Stimulated activated CD4-positive, alpha-beta T cell treated with anti-CD3 and anti-CD28 coated beads, Interleukin-2, amount 100 ng/mL, for 4 hours (primary cell): ENCODE results near the gene MN1.

Experiments
- DNase-seq: peaks from one replicate; pipeline ENCODE4 v3.0.0-alpha.2; 2020; ENCODE audit warnings: low read depth

Gene MN1

DNA sequence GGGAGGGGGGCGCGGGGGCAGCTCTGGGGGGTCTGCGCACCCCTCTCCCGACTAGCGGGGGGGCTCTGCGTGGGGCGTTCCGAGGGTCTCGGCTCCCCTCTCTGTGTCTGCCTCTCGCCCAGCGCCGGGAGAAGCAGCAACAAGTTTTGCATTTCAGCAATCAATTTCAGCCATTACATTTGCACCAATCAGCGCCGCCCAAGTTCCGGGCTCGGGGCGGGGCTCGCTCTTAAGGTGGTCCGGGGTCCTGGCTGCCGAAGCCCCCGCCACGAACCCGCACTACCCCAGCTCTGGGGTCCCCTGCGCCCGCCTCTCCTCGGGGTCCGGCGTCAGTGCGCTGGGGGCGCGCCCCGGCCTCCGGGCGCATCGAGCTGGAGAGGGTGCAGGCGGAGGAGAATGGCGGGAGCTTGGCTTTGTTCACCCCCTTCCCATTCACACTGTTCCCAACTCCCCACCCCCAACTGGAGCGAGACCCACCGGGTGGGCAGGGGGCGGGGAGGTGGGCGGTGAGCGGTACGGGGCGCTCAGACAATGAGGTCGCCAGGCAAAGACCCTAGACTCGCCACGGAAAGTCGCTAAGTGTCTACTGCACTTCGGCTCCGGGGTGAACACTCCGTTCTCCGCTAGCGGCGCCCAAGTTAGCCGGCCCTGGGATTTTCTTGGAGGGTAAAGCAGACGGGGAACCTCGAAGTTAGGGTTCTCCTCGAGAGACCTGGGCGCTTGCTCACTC, at the start of gene MN1:
MN1 (minus strand) TSS at position 141 of the 730 bp plus-strand sequence. CDS start 1,213 bp downstream, outside the sequence.
- DNase-seq = peak; percentile 39

DNA sequence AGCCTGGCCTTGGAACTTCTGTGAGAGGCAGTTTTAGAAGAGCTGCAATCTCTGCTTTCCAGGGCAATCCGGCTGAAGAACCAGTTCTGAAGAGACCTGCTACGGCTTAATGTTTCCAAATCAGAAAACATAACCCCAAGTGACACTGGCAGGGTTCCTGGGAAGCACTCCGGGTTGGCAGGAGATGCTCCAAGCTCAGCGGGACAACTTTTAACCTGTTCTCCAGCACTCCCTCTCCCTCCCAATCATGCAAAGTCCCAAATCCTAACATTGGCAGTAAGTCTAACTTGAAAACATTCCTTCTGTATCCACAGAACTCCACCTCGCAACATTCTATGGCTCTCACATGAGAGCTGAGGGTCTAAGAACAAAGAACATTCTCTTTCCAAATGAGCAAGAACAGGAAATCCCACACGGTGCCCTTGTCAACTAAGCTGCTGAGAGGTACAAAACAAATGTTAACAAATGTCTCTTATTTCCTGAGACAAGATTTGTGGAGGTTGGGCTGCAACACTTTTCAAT, 48.5 kb upstream of the MN1 start:
- DNase-seq = no peak

DNA sequence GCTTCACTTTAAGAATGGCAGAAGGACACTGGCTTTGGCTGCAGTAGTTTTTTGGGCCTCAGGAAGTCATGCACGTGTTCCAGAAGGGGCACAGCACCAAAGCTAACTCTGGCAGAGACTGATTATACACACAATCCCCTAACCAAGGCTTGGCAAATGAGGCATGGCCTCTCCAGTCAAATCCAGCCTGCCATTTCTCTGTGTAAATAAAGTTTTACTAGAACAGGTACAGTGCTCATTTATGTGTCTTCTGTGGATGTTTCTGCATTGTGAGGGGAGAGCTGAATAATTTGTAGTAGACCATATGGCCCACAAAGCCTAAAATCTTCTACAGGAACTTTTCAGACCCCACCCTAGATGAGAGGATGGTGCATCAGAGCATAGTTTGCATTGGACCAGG, 46.4 kb upstream of the MN1 start:
- no peak for DNase-seq

DNA sequence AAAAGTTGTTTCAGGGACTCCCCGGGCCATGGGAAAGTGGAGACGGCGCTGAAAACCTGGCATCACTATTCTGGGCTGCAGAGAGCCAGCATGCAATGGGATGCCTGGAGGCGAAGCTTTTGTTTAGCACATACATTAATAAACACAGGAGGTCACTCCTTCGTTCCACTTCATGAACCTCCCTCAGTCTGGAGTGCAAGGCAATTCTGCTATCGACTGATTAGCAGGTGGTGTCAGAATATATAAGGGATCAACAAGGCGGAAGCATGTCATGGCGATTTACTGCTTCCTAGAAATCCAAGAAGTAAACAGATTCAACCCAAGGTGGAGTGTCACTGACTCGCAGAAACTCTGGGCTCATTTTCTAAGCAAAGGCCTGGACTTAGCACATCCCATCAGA, 45.4 kb upstream of the MN1 start:
- DNase-seq = no peak

DNA sequence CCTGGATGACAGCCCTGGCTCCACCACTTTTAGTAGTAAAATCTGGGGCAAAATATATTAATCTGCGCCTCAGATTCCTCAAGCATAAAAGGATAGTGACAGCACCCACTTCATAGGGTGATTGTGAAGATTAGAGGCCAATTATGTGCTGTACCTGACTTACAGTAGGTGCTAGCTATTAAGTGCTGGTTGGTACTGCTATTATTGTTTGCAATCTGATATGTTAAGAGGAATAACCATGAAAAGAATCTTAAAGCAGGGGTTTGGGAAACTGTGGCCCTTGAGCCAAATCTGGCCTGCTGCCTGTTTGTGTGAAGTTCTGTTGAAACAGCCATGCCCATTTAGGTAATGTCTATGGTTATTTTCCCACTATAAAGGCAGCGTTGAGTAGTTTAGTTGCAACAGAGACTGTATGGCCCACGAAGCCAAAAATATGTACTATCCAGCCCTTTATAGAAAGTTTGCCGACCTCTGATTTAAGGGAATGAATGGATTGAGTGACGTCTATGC, 44.7 kb upstream of the MN1 start:
- DNase-seq = no peak

DNA sequence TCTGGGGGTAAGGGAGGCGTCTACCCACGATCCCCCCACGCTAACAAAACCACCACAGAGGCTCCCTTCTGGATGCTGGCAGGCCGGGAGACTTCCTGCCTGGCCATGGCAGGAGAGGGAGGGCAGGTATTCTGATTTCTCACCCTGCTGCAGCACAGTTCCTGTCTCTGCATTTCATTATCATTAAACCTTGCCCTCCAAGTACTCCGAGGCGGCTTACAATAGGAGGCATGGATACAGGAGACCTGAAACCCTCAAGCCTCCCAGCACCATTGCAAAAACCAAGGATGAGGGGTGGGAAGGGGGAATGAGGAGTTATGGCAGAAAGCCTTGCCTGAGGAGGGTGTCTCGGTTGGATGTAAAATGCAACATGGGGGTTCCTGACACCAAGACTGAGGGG, 44.1 kb upstream of the MN1 start:
- no peak for DNase-seq

DNA sequence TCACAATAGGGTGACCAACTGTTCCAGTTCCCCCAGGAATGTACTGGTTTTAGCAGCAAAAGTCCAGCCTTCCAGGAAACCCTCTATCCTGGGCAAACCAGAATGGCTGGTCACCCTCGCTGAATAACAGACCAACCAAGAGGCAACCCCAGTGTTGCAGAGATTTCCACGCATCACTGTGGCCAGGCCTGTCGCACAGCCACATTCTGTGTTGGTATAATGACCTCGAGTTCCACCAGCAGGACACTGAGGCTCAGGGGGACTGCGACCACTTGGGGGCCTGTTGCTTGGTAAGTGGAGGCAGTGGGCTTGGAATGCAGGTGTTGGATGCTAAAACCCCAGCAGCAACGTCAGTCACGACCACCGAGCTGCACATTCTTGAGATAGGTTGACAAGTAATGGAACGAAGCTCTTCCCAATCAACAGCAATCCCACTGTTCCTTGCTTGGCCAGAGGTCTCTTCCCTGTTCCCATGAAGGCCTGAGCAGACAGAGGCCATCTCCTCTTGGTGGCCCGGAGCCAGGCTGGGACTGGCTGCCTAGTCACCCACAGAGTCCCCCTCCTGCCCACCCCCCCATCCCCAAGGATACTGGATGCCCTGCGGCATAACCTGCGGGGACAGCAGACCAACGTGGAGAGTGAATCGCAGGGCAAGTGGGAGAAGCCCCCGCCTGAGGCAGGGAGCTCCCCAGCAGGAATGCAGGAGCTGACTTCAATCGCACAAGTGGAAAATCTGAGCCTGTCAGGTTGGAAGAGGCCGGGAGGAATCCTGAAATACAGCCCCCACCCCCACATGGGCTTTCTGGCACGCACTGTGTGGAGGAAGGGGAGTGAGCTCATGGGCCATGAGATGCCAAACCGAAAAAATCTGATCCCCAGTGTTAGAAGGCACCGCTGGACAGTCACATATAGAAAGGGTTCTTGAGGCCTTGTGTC, 43.4 kb upstream of the MN1 start:
- no peak for DNase-seq

DNA sequence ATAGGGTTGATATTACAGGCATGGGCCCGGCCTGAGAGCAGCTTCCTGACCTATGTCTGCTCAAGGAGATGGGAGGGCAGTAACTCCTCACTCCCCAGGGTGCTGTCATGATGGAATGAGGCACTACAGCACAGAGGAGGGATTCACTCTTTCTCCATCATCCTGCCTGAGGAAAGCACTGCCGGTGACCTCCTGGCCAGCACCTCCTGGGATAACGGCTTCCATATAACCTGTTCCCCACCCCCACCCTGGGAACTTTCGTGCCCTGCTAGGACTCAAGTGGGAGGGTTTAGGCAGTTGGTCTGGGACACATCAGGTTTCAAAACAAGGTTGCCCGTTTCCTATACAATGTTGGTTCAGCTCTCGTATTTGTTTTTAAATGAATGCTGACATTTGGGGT, 42.7 kb upstream of the MN1 start:
- DNase-seq = no peak

DNA sequence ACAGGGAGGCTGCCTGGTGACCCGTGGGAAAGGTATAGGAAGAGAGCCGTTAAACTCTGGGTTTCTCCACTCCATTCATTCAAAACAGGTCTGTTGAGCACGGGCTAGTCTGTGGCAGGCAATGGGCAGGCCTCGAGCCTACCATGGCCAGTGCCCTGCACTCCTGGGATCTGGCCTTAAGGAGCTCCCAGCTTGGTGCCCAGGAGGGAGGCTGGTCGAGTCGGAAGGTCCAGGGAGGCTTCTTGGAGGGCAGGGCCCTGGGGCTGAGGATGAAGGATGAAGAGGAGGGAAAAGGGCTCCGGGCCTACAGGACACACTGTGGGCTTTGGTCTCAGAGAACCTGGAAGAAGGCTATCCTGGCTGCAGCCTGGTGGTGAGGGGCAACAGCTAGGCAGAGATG, 41.9 kb upstream of the MN1 start:
- DNase-seq = no peak

DNA sequence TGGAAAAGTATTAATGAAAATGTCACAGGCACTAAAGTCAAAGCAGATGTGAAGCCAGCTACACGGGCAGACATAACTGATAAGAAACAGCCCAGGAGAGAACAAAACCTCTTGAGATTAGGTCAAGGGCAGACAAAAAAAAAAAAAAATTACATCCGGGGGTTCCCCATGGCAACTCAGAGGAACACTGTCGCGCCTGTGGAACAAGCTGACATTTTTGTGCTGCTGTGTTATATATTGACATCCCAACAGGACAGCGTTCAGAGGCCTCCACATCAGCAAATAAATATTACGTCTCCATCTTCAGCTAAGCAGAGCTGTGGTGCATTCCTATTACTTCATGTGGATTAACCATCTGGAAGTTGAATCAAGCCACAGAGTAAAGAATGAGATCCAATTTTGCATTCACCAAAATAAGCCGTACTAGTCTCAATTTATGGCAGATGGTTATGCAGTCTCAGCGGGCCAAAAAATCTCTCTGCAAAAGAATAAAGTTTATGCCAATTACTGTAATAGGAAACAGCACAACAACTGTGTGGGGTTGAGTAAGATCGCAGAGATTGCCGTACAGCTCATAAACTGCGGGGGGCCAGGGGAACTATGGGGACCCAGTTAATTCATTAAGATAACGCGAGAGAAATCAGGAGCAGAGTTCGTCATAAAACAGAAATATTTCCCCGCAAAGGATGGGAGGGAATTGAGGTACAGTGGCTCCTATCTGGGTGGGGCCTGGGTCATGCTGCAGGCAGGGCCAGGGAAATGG, 41.3 kb upstream of the MN1 start:
- DNase-seq = no peak

DNA sequence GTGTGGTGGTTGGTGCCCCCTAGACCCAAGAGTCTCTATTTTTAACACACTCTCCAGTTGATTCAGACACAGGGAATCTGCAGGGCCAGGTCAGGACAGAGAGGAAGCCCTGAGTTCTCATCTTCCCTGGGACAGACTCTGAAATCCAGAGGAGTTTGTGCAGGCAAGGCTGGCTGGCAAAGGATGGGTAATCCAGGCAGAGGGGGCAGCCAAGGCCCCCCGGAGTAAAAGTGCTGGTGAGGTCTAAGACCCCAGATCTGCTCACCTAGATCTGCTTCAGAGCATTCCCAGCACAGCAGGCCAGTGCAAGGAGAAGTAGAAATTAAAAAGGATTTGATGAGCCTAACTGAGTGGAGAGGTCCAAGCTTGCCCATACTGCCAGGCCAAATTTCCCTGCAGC, 40.6 kb upstream of the MN1 start:
- DNase-seq = no peak

DNA sequence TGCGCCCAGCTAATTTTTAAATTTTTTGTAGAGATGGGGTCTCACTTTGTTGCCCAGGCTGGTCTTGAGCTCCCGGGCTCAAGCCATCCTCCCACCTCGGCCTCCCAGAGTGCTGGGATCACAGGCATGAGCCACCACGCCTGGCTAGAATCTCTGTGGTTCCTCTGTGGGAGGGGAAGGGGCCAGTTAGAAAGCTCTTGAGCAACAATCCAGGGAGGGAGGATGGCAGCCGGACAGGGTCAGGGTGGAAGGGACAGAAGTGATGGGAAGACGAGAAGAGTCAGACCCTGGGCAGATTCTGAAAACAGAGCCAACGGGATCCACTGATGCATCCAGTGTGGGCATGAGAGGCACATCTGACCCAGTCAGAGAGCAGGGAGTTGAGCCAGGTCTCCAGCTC, 38.9 kb upstream of the MN1 start:
- no peak for DNase-seq

DNA sequence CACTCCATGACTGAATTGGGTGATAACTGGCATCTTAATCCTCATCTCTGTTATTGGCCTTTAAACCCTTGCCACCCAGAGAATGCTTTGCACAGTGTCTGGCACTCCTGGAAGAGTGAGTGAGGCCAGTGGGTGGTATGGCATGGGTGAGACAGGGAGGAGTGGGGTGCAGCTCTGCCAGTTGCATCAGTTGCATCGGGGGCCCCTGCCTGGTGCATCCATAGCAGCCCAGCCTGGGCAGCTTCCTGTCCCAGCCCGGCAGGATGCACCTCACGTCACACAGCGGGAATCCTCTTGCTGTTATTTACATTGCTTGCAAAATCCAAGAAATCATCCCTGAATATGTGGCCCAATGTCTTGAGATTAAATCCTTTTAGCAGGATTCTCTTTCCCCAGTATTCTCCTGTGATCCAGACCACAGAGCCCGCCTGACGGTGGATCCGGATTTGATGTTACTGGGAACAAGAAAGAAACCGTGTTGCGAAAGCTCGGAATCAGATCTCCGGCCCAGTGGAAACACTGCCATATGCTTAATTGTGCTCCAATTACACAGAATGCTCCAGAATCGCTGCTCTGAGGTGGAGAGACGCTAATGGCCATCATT, 37.6 kb upstream of the MN1 start:
- DNase-seq = no peak

DNA sequence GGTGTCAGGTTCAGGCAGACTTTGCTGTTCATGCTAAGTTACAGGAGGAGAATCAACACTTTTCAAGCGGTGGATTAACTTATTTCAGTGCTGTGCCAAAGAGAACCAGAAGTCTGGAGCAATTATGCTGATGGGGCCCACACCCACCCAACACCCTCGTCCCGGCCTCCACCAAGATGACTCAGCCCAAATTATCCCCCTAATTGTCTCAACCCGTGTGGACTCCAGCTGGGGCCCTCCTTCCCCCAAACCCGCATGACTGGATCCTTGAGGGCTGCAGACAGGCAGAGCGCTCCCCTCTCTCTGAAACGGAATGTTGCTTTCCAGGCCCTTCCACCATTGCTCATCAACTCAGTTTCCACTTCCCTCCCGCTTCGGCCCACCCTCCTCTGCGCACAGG, 34.6 kb upstream of the MN1 start:
- no peak for DNase-seq

DNA sequence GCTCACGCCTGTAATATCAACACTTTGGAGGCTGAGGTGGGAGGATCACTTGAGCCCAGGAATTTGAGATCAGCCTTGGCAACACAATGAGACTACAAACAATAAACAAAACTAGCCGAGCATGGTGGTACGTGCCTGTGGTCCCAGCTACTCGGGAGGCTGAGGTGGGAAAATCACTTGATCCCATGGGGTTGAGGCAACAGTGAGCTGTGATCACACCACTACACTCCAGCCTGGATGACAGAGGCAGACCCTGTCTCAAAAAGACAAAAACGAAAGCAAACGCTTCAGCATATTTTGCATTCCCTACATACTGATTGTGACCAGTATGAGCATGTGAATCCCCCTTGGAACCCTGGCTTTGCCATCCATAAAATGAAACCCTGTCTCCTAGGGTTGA, 33.9 kb upstream of the MN1 start:
- no peak for DNase-seq

DNA sequence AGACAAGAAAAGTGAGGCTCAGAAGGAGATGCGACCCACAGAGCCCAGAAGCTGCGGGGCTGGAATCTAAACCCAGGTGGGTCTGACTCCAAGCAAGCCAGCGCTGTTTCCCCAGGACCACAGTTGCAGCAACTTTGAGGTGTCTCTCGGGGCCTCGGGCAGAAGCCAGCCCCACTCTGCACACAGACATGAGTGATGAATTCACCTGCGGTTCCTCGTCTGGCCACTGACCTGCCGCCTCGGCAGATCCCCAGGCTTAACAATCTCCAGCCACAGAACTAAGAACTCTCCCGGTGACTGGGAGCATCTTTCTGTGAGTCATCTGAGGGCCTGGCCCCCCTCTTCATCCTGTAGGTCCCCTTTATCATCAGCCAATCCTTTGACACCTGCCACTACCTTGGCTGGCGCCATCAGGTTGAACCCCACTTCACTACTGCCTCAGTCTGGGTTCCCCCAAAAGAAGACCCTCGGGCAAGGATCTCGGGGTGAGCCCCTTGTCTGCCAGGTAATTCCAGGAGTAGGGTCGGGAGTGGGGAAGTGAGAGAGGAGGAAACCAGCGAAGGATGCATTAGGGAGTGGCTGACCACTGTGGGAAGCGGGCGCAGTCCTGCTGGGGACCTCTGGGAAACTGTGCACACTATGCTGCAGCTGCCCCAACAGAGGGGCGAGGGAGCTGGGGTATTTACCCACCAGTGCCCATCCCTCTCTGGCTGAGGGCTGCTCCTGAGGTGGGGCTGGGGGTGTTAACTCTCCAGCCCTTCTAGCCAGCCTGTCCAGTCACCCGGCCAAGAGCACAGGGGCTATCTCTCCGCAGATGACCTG, 33.0 kb upstream of the MN1 start:
- DNase-seq = no peak

DNA sequence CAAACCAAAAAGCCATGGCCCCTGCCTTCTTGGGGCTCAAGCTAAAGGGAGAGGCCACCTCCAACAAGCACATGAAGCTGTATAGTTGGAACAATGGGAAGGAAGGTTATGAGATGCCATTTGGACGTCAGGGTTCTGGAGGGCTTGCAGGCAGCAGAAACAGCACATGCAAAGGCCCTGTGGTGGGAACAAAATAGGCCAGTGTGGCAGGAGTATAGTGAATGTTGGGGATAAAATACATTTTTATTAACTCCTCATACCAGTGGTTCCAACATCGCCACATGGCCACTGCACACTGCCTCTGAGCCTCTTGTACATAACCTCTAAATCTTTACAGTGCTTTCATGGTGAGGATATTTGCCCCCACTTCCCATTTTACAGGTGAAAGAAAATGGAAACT, 32.2 kb upstream of the MN1 start:
- DNase-seq = no peak

DNA sequence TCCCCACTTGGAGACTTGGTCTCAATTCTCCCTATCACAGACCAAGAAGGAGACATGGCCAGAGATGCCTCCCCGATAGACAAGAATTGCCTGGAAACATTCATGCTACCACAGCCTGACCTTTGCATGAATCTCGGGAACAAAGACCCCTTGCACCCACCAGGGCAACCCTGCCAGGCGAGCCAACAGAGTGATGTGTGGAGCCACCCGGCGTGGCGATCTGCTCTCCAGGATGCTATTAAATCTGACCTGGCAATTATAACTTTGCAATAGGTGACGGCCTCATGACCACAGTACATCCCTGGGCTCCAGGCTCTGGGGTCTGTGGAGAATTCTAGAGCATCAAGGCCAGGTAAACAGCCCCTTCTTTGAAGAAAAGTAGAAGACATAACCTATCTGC, 31.1 kb upstream of the MN1 start:
- DNase-seq = no peak

DNA sequence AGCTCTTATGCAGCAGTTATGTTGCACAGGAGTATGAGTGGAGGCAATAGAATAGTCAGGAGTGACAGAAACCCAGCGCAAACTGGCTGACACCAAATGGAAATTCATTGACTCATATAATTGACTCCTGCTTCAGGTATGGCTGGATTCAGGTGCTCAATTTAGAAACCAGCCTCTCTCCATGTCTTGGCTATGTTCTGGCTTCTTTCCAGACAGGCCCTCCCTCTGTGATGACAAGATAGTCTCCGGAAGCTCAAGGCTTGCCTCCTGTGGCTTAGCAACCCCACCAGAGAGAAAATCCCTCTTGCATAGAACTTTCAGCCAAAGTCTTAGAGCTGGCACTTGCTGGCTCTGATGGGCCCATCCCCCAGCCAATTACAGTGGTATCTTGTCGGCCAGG, 28.1 kb upstream of the MN1 start:
- no peak for DNase-seq

DNA sequence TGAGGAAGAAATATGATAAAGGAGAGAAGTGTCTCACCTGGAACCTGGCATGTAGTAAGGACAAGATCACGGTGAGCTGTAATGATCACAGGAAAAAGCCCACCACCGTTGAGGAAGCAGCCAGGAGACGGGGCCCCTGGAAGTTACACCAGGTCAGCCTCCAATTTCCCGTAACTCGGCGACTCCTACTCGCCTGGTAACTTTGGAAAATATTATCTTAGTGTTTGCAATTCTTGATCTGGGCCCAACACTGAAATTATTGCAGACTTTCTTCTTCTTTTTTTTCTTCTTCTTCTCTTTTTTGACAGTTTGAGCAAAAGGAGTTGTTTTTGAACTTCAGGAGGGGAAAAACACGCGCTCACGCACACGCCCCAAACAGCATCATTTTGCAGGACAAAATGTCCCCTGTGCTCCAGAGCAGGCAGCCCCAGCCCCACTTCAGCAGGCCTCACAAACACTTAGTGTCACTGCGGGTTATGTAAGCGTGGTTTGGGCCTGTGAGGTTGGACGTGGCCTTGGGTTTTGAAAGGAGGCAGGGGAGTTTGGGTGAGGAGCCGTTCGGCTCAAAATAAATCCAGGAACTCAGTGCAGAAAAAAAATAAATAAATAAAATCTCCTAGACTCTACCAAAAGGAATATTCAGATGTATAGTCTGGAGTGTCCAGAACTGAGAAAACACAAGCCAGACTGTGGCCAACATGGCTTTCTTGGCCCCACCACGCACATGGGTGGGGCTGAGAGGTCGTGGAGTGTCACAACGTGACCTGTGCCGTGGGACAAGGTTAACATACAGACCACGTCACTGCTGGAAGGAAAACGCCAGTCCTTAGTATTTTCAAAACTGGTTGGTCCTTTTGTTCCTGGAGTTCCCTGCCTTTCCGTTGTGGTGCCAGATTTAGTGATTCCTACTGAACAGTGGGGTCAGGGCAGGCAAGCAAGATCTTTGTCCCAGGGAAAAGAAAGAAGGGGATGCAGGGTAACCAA, 26.3 kb upstream of the MN1 start:
- DNase-seq = no peak
